ENCODE measurements around the gene TSPAN6.

GRCh38 chrX:100659431-100660137 lies 23.0 kb upstream of the TSPAN6 start:
- no peak for TF ChIP-seq CTCF (conservative IDR thresholded peaks at IDR 0.05; ENCODE audit: low read depth, low read length)
- no peak for TF ChIP-seq ELK1 (IDR thresholded peaks at IDR 0.05; ENCODE audit: borderline replicate concordance, low read depth, low read length)
- TF ChIP-seq POLR2A (IDR thresholded peaks at IDR 0.05; ENCODE audit: low read depth, low read length), result no peak
- TF ChIP-seq RFX5 (IDR thresholded peaks at IDR 0.05; ENCODE audit: low read depth, low read length), result no peak
- TF ChIP-seq MAFK (IDR thresholded peaks at IDR 0.05; ENCODE audit: low read depth, low read length), result no peak
- TF ChIP-seq USF2 (IDR thresholded peaks at IDR 0.05; ENCODE audit: low read depth, low read length), result no peak
- TF ChIP-seq CEBPB (IDR thresholded peaks at IDR 0.05; ENCODE audit: low read depth, low read length), result no peak
- no peak for TF ChIP-seq RAD21 (IDR thresholded peaks at IDR 0.05; ENCODE audit: low read length)
- no peak for TF ChIP-seq MXI1 (IDR thresholded peaks at IDR 0.05; ENCODE audit: borderline replicate concordance, low read depth, low read length)
- no peak for TF ChIP-seq CHD1 (IDR thresholded peaks at IDR 0.05; ENCODE audit: low read depth, low read length)
- TF ChIP-seq NFE2L2 (IDR thresholded peaks at IDR 0.05; ENCODE audit: low read depth, low read length), result no peak
- TF ChIP-seq RCOR1 (IDR thresholded peaks at IDR 0.05; ENCODE audit: insufficient replicate concordance, low read length), result no peak
- no peak for TF ChIP-seq SMC3 (IDR thresholded peaks at IDR 0.05; ENCODE audit: low read depth, low read length)
- TF ChIP-seq BHLHE40 (IDR thresholded peaks at IDR 0.05; ENCODE audit: low read depth, low read length), result no peak

Measured in IMR-90 (cell line).